Spleen (tissue), 11 donors: ENCODE measurements around the gene CEP131. TPM values are rescaled to one million over a fixed set of nuclear protein-coding genes. Genes with fewer than 3 reads are reported as not detected.

Source experiments
- DNase-seq: peaks from one replicate; pipeline ENCODE4 v3.0.0-alpha.2; 2020
- H3K27ac ChIP-seq, 8 donors: fragments of 200-600 bp; sonication (generic) in 7 of 8; 1 replicate in 4 of 8; 2 replicates in 4 of 8; pipeline versions ENCODE4 v1.5.0 to v1.8.0; 2016 to 2021; ENCODE audit warnings: inconsistent platforms in 4 of 8, mild to moderate bottlenecking in 4 of 8, moderate library complexity in 1 of 8
- H3K27me3 ChIP-seq, 7 donors: fragments of 200-600 bp; sonication (generic) in 6 of 7; replicated peaks in 1 of 7; 1 replicate in 4 of 7; 2 replicates in 3 of 7; pipeline versions ENCODE4 v1.5.0 to v1.8.0; 2016 to 2021; ENCODE audit warnings: inconsistent platforms in 3 of 7, mild to moderate bottlenecking in 1 of 7
- H3K36me3 ChIP-seq, 6 donors: fragments of 200-600 bp; sonication (generic) in 5 of 6; 1 replicate in 4 of 6; 2 replicates in 2 of 6; pipeline versions ENCODE4 v1.5.0 to v1.8.0; 2016 to 2021; ENCODE audit warnings: inconsistent platforms in 2 of 6
- H3K4me1 ChIP-seq, 6 donors: fragments of 200-600 bp; sonication (generic) in 5 of 6; 1 replicate in 3 of 6; 2 replicates in 3 of 6; pipeline versions ENCODE4 v1.5.0 to v1.8.0; 2016 to 2021; ENCODE audit warnings: inconsistent platforms in 3 of 6
- H3K4me3 ChIP-seq, 8 donors: fragments of 200-600 bp; sonication (generic) in 7 of 8; 1 replicate in 4 of 8; 2 replicates in 4 of 8; pipeline versions ENCODE4 v1.5.0 to v1.8.0; 2016 to 2021; ENCODE audit warnings: inconsistent platforms in 4 of 8, mild to moderate bottlenecking in 4 of 8, moderate library complexity in 2 of 8
- H3K9me3 ChIP-seq, 8 donors: fragments of 200-600 bp; sonication (generic) in 7 of 8; 1 replicate in 4 of 8; 2 replicates in 4 of 8; pipeline versions ENCODE4 v1.5.0 to v1.8.0; 2016 to 2021; ENCODE audit warnings: inconsistent platforms in 4 of 8
- CTCF ChIP-seq, 11 experiments: fragments of 200-600 bp in 7 of 11; fragments of 450-650 bp in 4 of 11; sonication (generic) in 4 of 11; IDR thresholded peaks in 8 of 11; conservative IDR thresholded peaks in 3 of 11; 1 replicate in 7 of 11; 2 replicates in 4 of 11; pipeline versions ENCODE4 v1.4.0 to v1.8.0; 2016 to 2021; ENCODE audit warnings: antibody characterized with exemption in 11 of 11, inconsistent platforms in 4 of 11, mild to moderate bottlenecking in 1 of 11
- POLR2A ChIP-seq, 3 donors: fragments of 450-650 bp; IDR thresholded peaks; one replicate each; pipeline ENCODE4 v1.5.1; 2017; ENCODE audit warnings: antibody characterized with exemption in 3 of 3, mild to moderate bottlenecking in 1 of 3
- POLR2AphosphoS5 ChIP-seq, 3 donors: sonication (generic); formaldehyde crosslinking; IDR thresholded peaks; one replicate each; pipeline ENCODE4 v1.5.1; 2017; ENCODE audit warnings: antibody characterized with exemption in 3 of 3
- WGBS, 5 donors: extraction: QIAGEN DNeasy Blood & Tissue Kit in 3 of 5; methylation state at CpG; one replicate each; pipeline versions ENCODE4 v1.1.5 to v1.1.7; 2013 to 2018; 5-methylcytosine and 5-hydroxymethylcytosine counted together
- intact Hi-C: fragments of 100-400 bp; cut with DNase I; formaldehyde crosslinking; loops from one replicate; pipeline ENCODE4 v1.15.0; 2023; ENCODE audit warnings: low total_unique reads
- polyA plus RNA-seq, 3 donors: library from polyadenylated mRNA; stranded (reverse); fragments of 200-250 nt; gene quantifications; one replicate each; pipeline ENCODE4 v1.2.1, GENCODE V29; 2013
- total RNA-seq, 7 donors: library from RNA; depleted of rRNA in 3 of 7; stranded (reverse); fragments of >200 nt in 3 of 7; fragmentation: NEBNext Ultra II Directional in 4 of 7; extraction: Animal tissue kit (Norgen Biotek cat#: 25700) in 4 of 7; gene quantifications; one replicate each; pipeline versions ENCODE4 v1.1.0 to v1.2.1, GENCODE V29; 2016 to 2021
- donor health status: healthy with polysubstance abuse.
- donor health status: DM: no; HTN: no; CAD: no; lungs with moderate emphysema.
- donor health status: DM: no; HTN: no; CAD: no.
- donor health status: Bipolar disorder and iron deficiency.
- donor health status: healthy.
- donor health status: DM: no; HTN: no; CAD: no.
- donor health status: DM: yes; HTN: yes; CAD: no.

The CEP131 gene
- total and polyA plus RNA-seq, 10 donors = 8.5 to 26.7 (median 13.3) TPM

- Histone ChIP-seq H3K4me3 (no peak overlapping the region), H3K36me3 (no peaks in the 10 kb centered on the region), H3K9me3 (no peaks in the 10 kb centered on the region), H3K27me3 (peaks cover 0 to 7% (median 0%) of the 10 kb centered on the region in 7 donors), H3K27ac (no peak overlapping the region), H3K4me1 (peaks cover 5 to 36% (median 15%) of the 10 kb centered on the region in 6 donors)
- 92 to 97% (median 94%) methylated on average over 27 to 37 of the region's 37 CpGs for WGBS, 5 donors
- DNase-seq = no peak
- TF ChIP-seq POLR2AphosphoS5 (IDR thresholded peaks at IDR 0.05) (no peak), POLR2A (IDR thresholded peaks at IDR 0.05) (no peak), CTCF (IDR thresholded peaks at IDR 0.05 in 8 of 11, conservative IDR thresholded peaks at IDR 0.05 in 3 of 11) (no peak)
- intact Hi-C loops = loop anchor here (5.0 to 10.0 kb wide), 2 partner anchors 54 to 102 kb away; no protein-coding TSS in a partner anchor
These were observed 82.1 kb downstream of the CEP131 start for GRCh38 chr17:81140695-81141094.

GRCh38 chr17:81140018-81140417 lies 82.7 kb downstream of the CEP131 start:
- no peak overlapping the region for H3K4me3 ChIP-seq
- intact Hi-C loops = loop anchor here (5.0 to 10.0 kb wide), 2 partner anchors 55 to 102 kb away; no protein-coding TSS in a partner anchor
- H3K36me3 ChIP-seq = no peaks in the 10 kb centered on the region
- no peak for TF ChIP-seq POLR2A (IDR thresholded peaks at IDR 0.05)
- TF ChIP-seq POLR2AphosphoS5 (IDR thresholded peaks at IDR 0.05) = no peak
- no peak for TF ChIP-seq CTCF (IDR thresholded peaks at IDR 0.05 in 8 of 11, conservative IDR thresholded peaks at IDR 0.05 in 3 of 11)
- H3K4me1 ChIP-seq = peaks cover 5 to 36% (median 15%) of the 10 kb centered on the region in 6 donors
- no peaks in the 10 kb centered on the region for H3K9me3 ChIP-seq
- DNase-seq = no peak
- no peak overlapping the region for H3K27ac ChIP-seq
- WGBS, 5 donors = 77 to 91% (median 83%) methylated on average over 8 of the region's 8 CpGs
- H3K27me3 ChIP-seq = peaks cover 0 to 7% (median 0%) of the 10 kb centered on the region in 7 donors

Other genes with a start within 250 kb of the CEP131 start
- gene CHMP6, start 231.1 kb downstream of the CEP131 start, total RNA-seq = 10 to 100 TPM; 23.0 to 35.7 (median 31.5) TPM
- gene CHMP6, start 231.1 kb downstream of the CEP131 start, polyA plus RNA-seq = 10 to 100 TPM; 24.0 to 41.1 (median 25.4) TPM
- 10 to 100 TPM; 12.7 to 33.2 (median 23.4) TPM for gene BAIAP2, start 187.8 kb downstream of the CEP131 start, total RNA-seq
- 10 to 100 TPM in 1 of 3 donors, 1 to 10 TPM in 2; 2.8 to 11.8 (median 4.4) TPM for gene BAIAP2, start 187.8 kb downstream of the CEP131 start, polyA plus RNA-seq
- gene PVALEF, start 57.5 kb downstream of the CEP131 start, total RNA-seq = not detected
- not detected for gene PVALEF, start 57.5 kb downstream of the CEP131 start, polyA plus RNA-seq
- gene AATK, start 56.7 kb downstream of the CEP131 start, total RNA-seq = 10 to 100 TPM; 10.9 to 69.5 (median 23.2) TPM
- gene AATK, start 56.7 kb downstream of the CEP131 start, polyA plus RNA-seq = 10 to 100 TPM in 1 of 3 donors, 1 to 10 TPM in 2; 2.5 to 17.4 (median 7.1) TPM
- 10 to 100 TPM; 62.3 to 88.8 (median 72.3) TPM for gene TEPSIN, start 16.1 kb upstream of the CEP131 start, total RNA-seq
- 10 to 100 TPM; 36.9 to 76.3 (median 57.9) TPM for gene TEPSIN, start 16.1 kb upstream of the CEP131 start, polyA plus RNA-seq
- 10 to 100 TPM; 22.0 to 49.3 (median 34.3) TPM for gene NDUFAF8, start 16.4 kb upstream of the CEP131 start, total RNA-seq
- 10 to 100 TPM; 54.9 to 57.6 (median 56.7) TPM for gene NDUFAF8, start 16.4 kb upstream of the CEP131 start, polyA plus RNA-seq
- gene SLC38A10, start 72.3 kb upstream of the CEP131 start, total RNA-seq = 100 to 1,000 TPM in 1 of 7 donors, 10 to 100 TPM in 6; 82.8 to 112 (median 95.0) TPM
- 10 to 100 TPM; 54.9 to 85.1 (median 71.4) TPM for gene SLC38A10, start 72.3 kb upstream of the CEP131 start, polyA plus RNA-seq
- 10 to 100 TPM in 6 of 7 donors, 1 to 10 TPM in 1; 8.7 to 20.3 (median 14.9) TPM for gene BAHCC1, start 172.5 kb upstream of the CEP131 start, total RNA-seq
- 10 to 100 TPM in 1 of 3 donors, 1 to 10 TPM in 2; 1.7 to 10.2 (median 2.0) TPM for gene BAHCC1, start 172.5 kb upstream of the CEP131 start, polyA plus RNA-seq